GM12892 (cell line): ENCODE measurements around the gene GPR151.

ENCODE experiments used
- DNase-seq: peaks from one replicate; pipeline ENCODE4 v3.0.0; 2011; ENCODE audit not compliant: insufficient read length
- FAIRE-seq: peaks from 2 replicates; lab custom pipeline; 2011; peaks lifted over from hg19 to GRCh38; lab: Jason Lieb, UNC
- POLR2A ChIP-seq: IDR thresholded peaks from 2 replicates; pipeline ENCODE4 v1.6.1; 2011; ENCODE audit warnings: low read depth, low read length, control low read depth
- POLR2AphosphoS5 ChIP-seq: IDR thresholded peaks from 2 replicates; pipeline ENCODE4 v1.6.1; 2011; ENCODE audit warnings: low read depth, low read length, control low read depth
- TAF1 ChIP-seq: IDR thresholded peaks from 2 replicates; pipeline ENCODE4 v1.6.1; 2011; ENCODE audit warnings: low read depth, mild to moderate bottlenecking, control low read depth, low read length, borderline replicate concordance

GPR151 gene

GRCh38 chr5:146540414-146540813 lies 24.4 kb upstream of the GPR151 start:
- FAIRE-seq (no peak), DNase-seq (no peak)
- TF ChIP-seq TAF1 (no peak), POLR2AphosphoS5 (no peak), POLR2A (no peak)

- DNase-seq (no peak), FAIRE-seq (no peak)
- no peak for TF ChIP-seq POLR2A
- no peak for TF ChIP-seq TAF1
- TF ChIP-seq POLR2AphosphoS5: no peak
These were observed 24.0 kb upstream of the GPR151 start for GRCh38 chr5:146539973-146540372.

GRCh38 chr5:146538432-146538831 lies 22.4 kb upstream of the GPR151 start:
- DNase-seq (no peak), FAIRE-seq (no peak)
- TF ChIP-seq POLR2AphosphoS5 (no peak), POLR2A (no peak), TAF1 (no peak)

GRCh38 chr5:146533882-146534281 lies 17.9 kb upstream of the GPR151 start:
- TF ChIP-seq POLR2A (no peak), POLR2AphosphoS5 (no peak)
- no peak for DNase-seq
- no peak for FAIRE-seq

- DNase-seq (peak; percentile 33), FAIRE-seq (peak; percentile 90)
- TF ChIP-seq TAF1 (no peak), POLR2AphosphoS5 (no peak), POLR2A (no peak)
These were observed 17.4 kb upstream of the GPR151 start for GRCh38 chr5:146533260-146533857.

GRCh38 chr5:146529984-146530383 lies 14.0 kb upstream of the GPR151 start:
- TF ChIP-seq TAF1 (no peak), POLR2A (no peak), POLR2AphosphoS5 (no peak)
- DNase-seq (no peak), FAIRE-seq (no peak)

- DNase-seq (no peak), FAIRE-seq (no peak)
- TF ChIP-seq TAF1: no peak
- no peak for TF ChIP-seq POLR2AphosphoS5
- no peak for TF ChIP-seq POLR2A
These were observed 12.2 kb upstream of the GPR151 start for GRCh38 chr5:146528236-146528635.

- no peak for TF ChIP-seq POLR2AphosphoS5
- no peak for TF ChIP-seq POLR2A
- TF ChIP-seq TAF1: no peak
- no peak for DNase-seq
- no peak for FAIRE-seq
These were observed 11.8 kb upstream of the GPR151 start for GRCh38 chr5:146527785-146528184.

- FAIRE-seq: no peak
These were observed 7.7 kb upstream of the GPR151 start for GRCh38 chr5:146523698-146524097.

GRCh38 chr5:146521403-146522106 lies 5.6 kb upstream of the GPR151 start:
- DNase-seq: no peak
- FAIRE-seq: no peak
- TF ChIP-seq POLR2A: no peak
- TF ChIP-seq POLR2AphosphoS5: no peak
- TF ChIP-seq TAF1: no peak

More at GRCh38 chr5:146523698-146524097, 7.7 kb upstream of the GPR151 start:
- no peak for TF ChIP-seq TAF1
- DNase-seq: no peak

- FAIRE-seq: no peak
- no peak for TF ChIP-seq TAF1
- no peak for TF ChIP-seq POLR2AphosphoS5
- TF ChIP-seq POLR2A: no peak
- no peak for DNase-seq
These were observed 4.7 kb upstream of the GPR151 start for GRCh38 chr5:146520731-146521130.

- FAIRE-seq: no peak
- TF ChIP-seq POLR2AphosphoS5: no peak
- TF ChIP-seq TAF1: no peak
- TF ChIP-seq POLR2A: no peak
- DNase-seq: no peak
These were observed 3.6 kb upstream of the GPR151 start for GRCh38 chr5:146519554-146519953.
